Activated CD4-positive, alpha-beta memory T cell treated with anti-CD3 and anti-CD28 coated beads, Interleukin-2, amount 10 ng/mL, durations not matched to agents 7 days and 5 days (primary cell): ENCODE results near the gene ARMH4. TPM values are rescaled to one million over a fixed set of nuclear protein-coding genes. Genes with fewer than 3 reads are reported as not detected.

Experiments used
- CTCF ChIA-PET: fragments of 350-600 bp; sonication (Branson Sonifier 250); formaldehyde crosslinking; loops from one replicate; lab custom pipeline; 2021; ENCODE audit warnings: antibody characterized with exemption, inconsistent platforms; lab: Charles Lee
- POLR2A ChIA-PET: fragments of 350-600 bp; sonication (Branson Sonifier 250); formaldehyde crosslinking; loops from one replicate; lab custom pipeline; 2021; ENCODE audit warnings: antibody characterized with exemption; lab: Charles Lee
- DNase-seq: peaks from one replicate; pipeline ENCODE4 v3.0.0-alpha.2; 2020
- H3K27ac Mint-ChIP-seq: one replicate; pipeline ENCODE4 v1.8.0; 2021; ENCODE audit warnings: mild to moderate bottlenecking, mixed read lengths
- H3K27me3 Mint-ChIP-seq: one replicate; pipeline ENCODE4 v1.8.0; 2021; ENCODE audit warnings: mixed read lengths
- H3K36me3 Mint-ChIP-seq: one replicate; pipeline ENCODE4 v1.8.0; 2021; ENCODE audit warnings: low read depth, mixed read lengths
- H3K4me1 Mint-ChIP-seq: one replicate; pipeline ENCODE4 v1.8.0; 2021; ENCODE audit warnings: mixed read lengths
- H3K4me3 Mint-ChIP-seq: one replicate; pipeline ENCODE4 v1.8.0; 2021; ENCODE audit warnings: mild to moderate bottlenecking, mixed read lengths
- H3K9me3 Mint-ChIP-seq: one replicate; pipeline ENCODE4 v1.8.0; 2021; ENCODE audit warnings: mixed read lengths
- total RNA-seq, 2 experiments: library from RNA; stranded (reverse); gene quantifications; one replicate each; pipeline ENCODE4 v1.2.3, GENCODE V29; 2021

The ARMH4 gene
- total RNA-seq, 2 experiments from 2014 or later, result not detected

GRCh38 chr14:57960946-57961785, 190.8 kb downstream of the ARMH4 start:
- ChIA-PET CTCF (no interaction called here), POLR2A (no interaction called here)
- no peak overlapping the region for H3K4me3 Mint-ChIP-seq
- peaks cover 2% of the 10 kb centered on the region for H3K27me3 Mint-ChIP-seq
- H3K9me3 Mint-ChIP-seq, result no peaks in the 10 kb centered on the region
- no peaks in the 10 kb centered on the region for H3K4me1 Mint-ChIP-seq
- DNase-seq, result no peak
- H3K27ac Mint-ChIP-seq, result no peak overlapping the region
- no peaks in the 10 kb centered on the region for H3K36me3 Mint-ChIP-seq

DNA sequence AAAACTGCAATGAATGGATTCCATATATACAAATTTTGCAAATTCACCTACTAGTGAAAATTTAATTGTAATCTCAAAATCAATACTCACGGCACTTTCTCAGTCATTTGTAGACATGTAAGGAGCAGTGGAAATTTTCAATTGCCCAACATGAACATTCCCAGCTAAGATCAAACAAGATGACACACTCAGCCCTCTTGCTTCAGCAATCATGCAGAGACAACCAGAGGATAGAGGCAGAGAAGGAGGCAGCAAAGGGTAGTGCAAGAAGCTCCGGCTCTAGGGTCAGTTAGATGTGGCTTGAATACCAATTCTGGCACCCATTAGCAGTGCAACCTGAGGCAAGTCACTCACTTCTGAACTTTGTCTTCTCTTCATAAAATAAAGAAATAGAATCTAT, 194.6 kb downstream of the ARMH4 start:
- Mint-ChIP-seq H3K4me1 (no peaks in the 10 kb centered on the region), H3K4me3 (no peak overlapping the region), H3K9me3 (peaks cover 8% of the 10 kb centered on the region), H3K27ac (no peak overlapping the region), H3K36me3 (no peaks in the 10 kb centered on the region), H3K27me3 (no peaks in the 10 kb centered on the region)
- POLR2A ChIA-PET, result no interaction called here
- no peak for DNase-seq
- CTCF ChIA-PET, result no interaction called here

Other genes starting within 250 kb of the ARMH4 start
- gene ACTR10, start 47.9 kb upstream of the ARMH4 start, total RNA-seq, result 10 to 100 TPM; 42.3 to 49.2 TPM
- gene PSMA3, start 92.6 kb upstream of the ARMH4 start, total RNA-seq, result 100 to 1,000 TPM; 243 to 259 TPM
- 10 to 100 TPM; 37.9 to 41.7 TPM for gene ARID4A, start 146.3 kb upstream of the ARMH4 start, total RNA-seq
- not detected for gene TOMM20L, start 243.7 kb upstream of the ARMH4 start, total RNA-seq